Naive thymus-derived CD8-positive, alpha-beta T cell (primary cell): ENCODE measurements around the gene UNC93A. TPM values are rescaled to one million over a fixed set of nuclear protein-coding genes. Genes with fewer than 3 reads are reported as not detected.
"Not testable (repeated sequence)": the region's sequence is repeated elsewhere in the genome, so short reads cannot be mapped to it uniquely, and the experiment has no call there.

Source experiments
- ATAC-seq, 2 donors: fragments of 150-1000 bp; cut with Tn5 transposase in 1 of 2; sonication (Bioruptor Pico), chemical (Tn5 transposase) in 1 of 2; 1 replicate in 1 of 2; 2 replicates in 1 of 2; pipeline ENCODE4 v1.10.0; 2021; ENCODE audit warnings: mild to moderate bottlenecking in 2 of 2, moderate library complexity in 2 of 2
- POLR2A ChIA-PET: fragments of 350-600 bp; sonication (Branson Sonifier 250); formaldehyde crosslinking; loops from one replicate; lab custom pipeline; 2021; ENCODE audit warnings: antibody characterized with exemption; lab: Charles Lee
- DNase-seq, 10 donors: peaks; one replicate each; pipeline versions ENCODE4 v3.0.0 to v3.0.0-alpha.2; 2020 to 2022
- H3K27ac Mint-ChIP-seq, 10 donors: one replicate each; pipeline ENCODE4 v1.8.0; 2020 to 2022; ENCODE audit warnings: mild to moderate bottlenecking in 10 of 10, mixed read lengths in 10 of 10, moderate library complexity in 4 of 10, inconsistent platforms in 1 of 10
- H3K27me3 Mint-ChIP-seq, 5 donors: one replicate each; pipeline ENCODE4 v1.8.0; 2021 to 2022; ENCODE audit warnings: mixed read lengths in 5 of 5
- H3K36me3 Mint-ChIP-seq, 3 donors: one replicate each; pipeline ENCODE4 v1.8.0; 2020 to 2022; ENCODE audit warnings: mixed read lengths in 3 of 3, mild to moderate bottlenecking in 2 of 3, inconsistent platforms in 1 of 3
- H3K4me1 Mint-ChIP-seq, 4 donors: one replicate each; pipeline ENCODE4 v1.8.0; 2021 to 2022; ENCODE audit warnings: mixed read lengths in 4 of 4
- H3K4me3 Mint-ChIP-seq, 10 donors: one replicate each; pipeline ENCODE4 v1.8.0; 2020 to 2022; ENCODE audit warnings: mild to moderate bottlenecking in 10 of 10, mixed read lengths in 10 of 10, moderate library complexity in 6 of 10, inconsistent platforms in 1 of 10
- H3K9me3 Mint-ChIP-seq, 9 donors: one replicate each; pipeline ENCODE4 v1.8.0; 2020 to 2022; ENCODE audit warnings: mixed read lengths in 9 of 9, mild to moderate bottlenecking in 3 of 9, inconsistent platforms in 1 of 9, moderate library complexity in 1 of 9
- polyA plus RNA-seq, 3 donors: library from polyadenylated mRNA; unstranded; fragments of 300-500 nt; fragmentation: Illumina TruSeq; gene quantifications; one replicate each; pipeline ENCODE4 v1.2.3, GENCODE V29; 2021
- total RNA-seq, 8 experiments: library from RNA in 2 of 8; stranded (reverse) in 2 of 8; gene quantifications; one replicate each; pipeline ENCODE4 v1.2.3 and lab custom pipeline; 2021 to 2026

UNC93A gene
- total and polyA plus RNA-seq, 5 experiments from 2014 or later = not detected

DNA sequence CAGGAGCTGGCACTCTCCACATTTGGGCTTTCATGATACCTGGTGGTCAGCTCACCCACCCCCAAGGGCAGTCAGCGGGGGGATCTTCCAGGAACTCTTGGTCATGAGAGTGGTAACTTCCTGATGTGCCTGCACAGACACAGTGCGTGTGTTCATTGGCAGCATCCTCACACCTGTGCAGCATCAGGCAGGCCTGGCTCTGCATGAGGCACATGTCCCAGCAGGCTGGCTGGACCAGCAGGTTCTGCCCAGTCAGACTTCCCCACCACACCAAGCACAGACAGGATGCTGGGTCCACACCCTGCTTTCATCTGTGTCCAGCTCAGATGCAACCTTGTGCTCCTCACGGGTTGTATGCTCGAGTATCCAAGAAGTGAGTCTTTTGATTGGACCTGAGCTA is 15.7 kb upstream of the UNC93A start:
- Mint-ChIP-seq H3K27ac (peak overlapping the region in 1 of 10 donors; percentile 25), H3K4me3 (no peak overlapping the region), H3K9me3 (no peaks in the 10 kb centered on the region), H3K36me3 (peaks cover 0 to 3% (median 0%) of the 10 kb centered on the region in 3 donors), H3K4me1 (no peaks in the 10 kb centered on the region), H3K27me3 (peaks cover 7 to 17% (median 11%) of the 10 kb centered on the region in 5 donors)
- POLR2A ChIA-PET = no interaction called here
- DNase-seq = no peak
- no peak for ATAC-seq

- no peak overlapping the region for H3K4me3 Mint-ChIP-seq
- H3K9me3 Mint-ChIP-seq = no peaks in the 10 kb centered on the region
- ATAC-seq (no peak), DNase-seq (no peak)
- no peaks in the 10 kb centered on the region for H3K4me1 Mint-ChIP-seq
- peaks cover 7 to 14% (median 12%) of the 10 kb centered on the region in 5 donors for H3K27me3 Mint-ChIP-seq
- H3K36me3 Mint-ChIP-seq = peaks cover 0 to 3% (median 0%) of the 10 kb centered on the region in 3 donors
- no peak overlapping the region for H3K27ac Mint-ChIP-seq
- POLR2A ChIA-PET = no interaction called here
Measured at GRCh38 chr6:167276772-167277533, 14.2 kb upstream of the UNC93A start.

GRCh38 chr6:167278173-167278940 is 12.8 kb upstream of the UNC93A start:
- H3K4me1 Mint-ChIP-seq, H3K36me3 Mint-ChIP-seq, H3K4me3 Mint-ChIP-seq, H3K27ac Mint-ChIP-seq, ATAC-seq, POLR2A ChIA-PET, DNase-seq, H3K9me3 Mint-ChIP-seq: not testable (repeated sequence)
- H3K27me3 Mint-ChIP-seq = peaks cover 7 to 17% (median 14%) of the 10 kb centered on the region in 5 donors

DNA sequence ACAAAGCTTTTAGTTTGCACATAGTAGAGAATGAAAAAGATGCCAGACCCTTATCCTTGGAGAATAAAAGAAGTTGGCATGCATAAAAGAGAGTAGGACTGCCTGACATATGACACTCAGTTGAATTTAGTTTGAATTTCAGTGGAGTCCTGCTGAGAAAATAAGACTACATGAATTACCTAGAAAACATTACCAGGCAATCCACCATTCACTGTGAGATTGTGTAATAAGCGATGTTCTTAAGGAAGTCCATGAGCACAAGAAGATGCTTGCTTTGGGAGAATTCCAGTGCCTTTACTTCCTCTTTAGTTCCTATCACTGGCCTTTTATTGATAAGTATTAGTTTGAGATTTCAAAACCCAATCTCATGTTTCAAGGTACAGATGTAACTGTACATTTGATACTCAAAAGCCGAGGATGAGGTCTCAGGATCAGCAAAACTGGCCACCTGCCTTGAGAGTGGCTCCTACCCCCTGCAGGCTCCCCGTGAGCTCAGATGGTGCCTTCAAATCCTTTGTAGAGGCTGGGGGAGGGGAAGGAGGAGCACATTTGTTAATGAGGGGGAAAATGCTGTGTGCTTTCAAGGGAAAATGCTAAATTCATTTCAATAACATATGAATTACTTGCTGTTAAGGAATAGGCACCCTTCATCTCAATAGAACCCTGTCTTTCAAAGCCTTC is 11.2 kb upstream of the UNC93A start:
- POLR2A ChIA-PET = no interaction called here
- no peak overlapping the region for H3K27ac Mint-ChIP-seq
- no peaks in the 10 kb centered on the region for H3K9me3 Mint-ChIP-seq
- ATAC-seq (no peak), DNase-seq (no peak)
- H3K4me3 Mint-ChIP-seq = no peak overlapping the region
- no peaks in the 10 kb centered on the region for H3K36me3 Mint-ChIP-seq
- H3K4me1 Mint-ChIP-seq = no peaks in the 10 kb centered on the region
- H3K27me3 Mint-ChIP-seq = peaks cover 7 to 17% (median 14%) of the 10 kb centered on the region in 5 donors

DNA sequence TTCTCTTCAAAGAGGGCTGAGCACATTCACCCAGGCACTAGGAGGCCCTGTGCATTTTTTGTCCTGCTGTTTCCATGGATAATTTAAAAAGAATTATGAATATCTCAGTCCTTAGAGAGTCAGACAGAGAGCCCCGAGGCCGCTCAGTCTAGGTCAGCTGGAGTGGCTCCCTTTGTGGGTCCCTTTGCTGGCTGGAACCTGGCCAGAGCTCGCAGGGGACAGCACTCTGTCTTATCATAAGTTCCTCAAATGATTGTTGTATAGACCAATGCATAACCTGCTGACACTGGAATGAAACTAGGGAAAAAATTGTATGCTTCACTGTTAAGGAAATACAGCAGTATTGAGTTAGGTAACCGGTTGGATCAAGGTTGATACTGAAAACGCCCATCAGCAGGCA is 10.6 kb upstream of the UNC93A start:
- H3K27ac Mint-ChIP-seq, DNase-seq, H3K36me3 Mint-ChIP-seq, H3K9me3 Mint-ChIP-seq, H3K4me1 Mint-ChIP-seq, ATAC-seq, POLR2A ChIA-PET, H3K4me3 Mint-ChIP-seq: not testable (repeated sequence)
- peaks cover 7 to 17% (median 14%) of the 10 kb centered on the region in 5 donors for H3K27me3 Mint-ChIP-seq

- H3K36me3 Mint-ChIP-seq = no peaks in the 10 kb centered on the region
- no peaks in the 10 kb centered on the region for H3K9me3 Mint-ChIP-seq
- peaks cover 6 to 17% (median 11%) of the 10 kb centered on the region in 5 donors for H3K27me3 Mint-ChIP-seq
- peak overlapping the region in 1 of 10 donors; percentile 27 for H3K27ac Mint-ChIP-seq
- no peak for ATAC-seq
- no peak for DNase-seq
- no peak overlapping the region for H3K4me3 Mint-ChIP-seq
- H3K4me1 Mint-ChIP-seq = no peaks in the 10 kb centered on the region
- POLR2A ChIA-PET = no interaction called here
Measured at GRCh38 chr6:167282165-167282564, 8.9 kb upstream of the UNC93A start.

- POLR2A ChIA-PET, H3K4me3 Mint-ChIP-seq, H3K36me3 Mint-ChIP-seq, H3K4me1 Mint-ChIP-seq, H3K27me3 Mint-ChIP-seq, H3K9me3 Mint-ChIP-seq, DNase-seq, H3K27ac Mint-ChIP-seq, ATAC-seq: not testable (repeated sequence)
Measured at GRCh38 chr6:167284565-167284964, 6.5 kb upstream of the UNC93A start.

- H3K4me1 Mint-ChIP-seq = no peaks in the 10 kb centered on the region
- no peaks in the 10 kb centered on the region for H3K9me3 Mint-ChIP-seq
- no peak overlapping the region for H3K27ac Mint-ChIP-seq
- DNase-seq (no peak), ATAC-seq (no peak)
- no peaks in the 10 kb centered on the region for H3K36me3 Mint-ChIP-seq
- POLR2A ChIA-PET = no interaction called here
- peaks cover 0 to 6% (median 0%) of the 10 kb centered on the region in 5 donors for H3K27me3 Mint-ChIP-seq
- H3K4me3 Mint-ChIP-seq = no peak overlapping the region
Measured at GRCh38 chr6:167285077-167285770, 5.9 kb upstream of the UNC93A start.

- H3K9me3 Mint-ChIP-seq = no peaks in the 10 kb centered on the region
- no peaks in the 10 kb centered on the region for H3K4me1 Mint-ChIP-seq
- no peaks in the 10 kb centered on the region for H3K36me3 Mint-ChIP-seq
- ATAC-seq (no peak), DNase-seq (no peak)
- H3K27ac Mint-ChIP-seq = no peak overlapping the region
- POLR2A ChIA-PET = no interaction called here
- H3K4me3 Mint-ChIP-seq = no peak overlapping the region
- peaks cover 0 to 1% (median 0%) of the 10 kb centered on the region in 5 donors for H3K27me3 Mint-ChIP-seq
Measured at GRCh38 chr6:167287513-167288048, 3.5 kb upstream of the UNC93A start.

GRCh38 chr6:167288591-167289225 is 2.4 kb upstream of the UNC93A start:
- H3K4me1 Mint-ChIP-seq, H3K4me3 Mint-ChIP-seq, H3K27ac Mint-ChIP-seq, H3K27me3 Mint-ChIP-seq, POLR2A ChIA-PET, H3K9me3 Mint-ChIP-seq, H3K36me3 Mint-ChIP-seq: not testable (repeated sequence)
- ATAC-seq (peak; percentile 76 to 80), DNase-seq (peak in 7 of 10 donors; percentile 8 to 52 (median 24))

DNA sequence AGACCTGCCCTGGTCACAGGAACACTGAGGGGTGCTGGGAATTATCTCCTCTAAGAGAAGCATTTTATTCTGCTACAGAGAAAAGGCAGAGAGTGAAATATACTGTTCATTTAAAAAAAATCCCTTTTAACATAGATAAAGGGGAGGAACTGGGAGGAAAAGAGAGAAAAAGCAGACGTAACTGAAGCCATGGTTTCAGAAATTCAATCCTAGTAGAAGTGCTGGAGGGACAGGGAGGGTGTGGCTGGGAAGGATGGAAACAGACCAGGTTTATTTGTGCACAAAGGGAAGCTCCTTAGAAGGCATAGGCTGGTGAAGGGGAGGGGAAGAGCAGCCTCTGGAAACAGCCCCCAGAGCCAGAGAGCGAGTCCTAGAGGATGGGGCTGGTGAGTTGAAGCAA is 1.8 kb upstream of the UNC93A start:
- POLR2A ChIA-PET, H3K9me3 Mint-ChIP-seq, ATAC-seq, H3K4me3 Mint-ChIP-seq, DNase-seq, H3K4me1 Mint-ChIP-seq, H3K36me3 Mint-ChIP-seq, H3K27ac Mint-ChIP-seq, H3K27me3 Mint-ChIP-seq: not testable (repeated sequence)
